ENCODE data around the gene CDH23. TPM values are rescaled to one million over a fixed set of nuclear protein-coding genes. Genes with fewer than 3 reads are reported as not detected.
A peak's percentile ranks its signal among the peaks of the same experiment; 100 is the strongest.

CDH23 gene
- total RNA-seq, 2 experiments from 2014 or later = 4.6 to 5.2 TPM

- peak overlapping the region; percentile 74 to 75 for H3K27ac ChIP-seq (ENCODE audit: low read depth in 1 of 2, low read length in 2 of 2)
- H3K36me3 Mint-ChIP-seq (ENCODE audit: low read depth) = peaks cover 55% of the 10 kb centered on the region
Observed at GRCh38 chr10:71749396-71749795, 352.7 kb downstream of the CDH23 start.

GRCh38 chr10:71750124-71750841 is 353.6 kb downstream of the CDH23 start:
- DNase-seq (peak in 2 of 14 experiments; percentile 28 to 49), ATAC-seq (ENCODE audit: poor library complexity) (no peak)
- Mint-ChIP-seq H3K4me3 (peak overlapping the region; percentile 61), H3K27me3 (no peaks in the 10 kb centered on the region), H3K9me3 (no peaks in the 10 kb centered on the region), H3K36me3 (ENCODE audit: low read depth) (peaks cover 63% of the 10 kb centered on the region), H3K27ac (peak overlapping the region; percentile 96), H3K4me1 (ENCODE audit: low read depth) (peaks cover 97% of the 10 kb centered on the region)
- H3K27me3 ChIP-seq (ENCODE audit: control insufficient read depth in 1 of 2, insufficient read depth in 2 of 2, low read length in 2 of 2) = no peaks in the 10 kb centered on the region
- H3K27ac ChIP-seq (ENCODE audit: low read depth in 1 of 2, low read length in 2 of 2) = peak overlapping the region; percentile 74 to 75
- ChIA-PET POLR2A (interaction anchor here (3.1 to 19.3 kb wide), 3 partner anchors 10 to 18 kb away, joined by 17 to 416 read pairs (median 252); partner anchors contain the start of gene VSIR), CTCF (no interaction called here)
- no peak overlapping the region for H3K4me3 ChIP-seq (ENCODE audit: low read length)
- H3K4me1 ChIP-seq (ENCODE audit: insufficient read depth, low read length) = peaks cover 100% of the 10 kb centered on the region
- no peaks in the 10 kb centered on the region for H3K9me3 ChIP-seq (ENCODE audit: control insufficient read depth in 1 of 2, insufficient read depth in 1 of 2, low read length in 2 of 2)
- peaks cover 57% of the 10 kb centered on the region for H3K36me3 ChIP-seq (ENCODE audit: insufficient read depth, low read length)
- intact Hi-C loops (cut with DNase I, micrococcal nuclease) = no loop called here
- TF ChIP-seq CTCF (IDR thresholded peaks at IDR 0.05) = no peak

More at GRCh38 chr10:71749396-71749795, 352.7 kb downstream of the CDH23 start:
- ATAC-seq (ENCODE audit: poor library complexity) (no peak), DNase-seq (peak in 1 of 14 experiments; percentile 47)
- no peaks in the 10 kb centered on the region for H3K9me3 Mint-ChIP-seq
- no peaks in the 10 kb centered on the region for H3K9me3 ChIP-seq (ENCODE audit: control insufficient read depth in 1 of 2, insufficient read depth in 1 of 2, low read length in 2 of 2)
- peaks cover 48% of the 10 kb centered on the region for H3K36me3 ChIP-seq (ENCODE audit: insufficient read depth, low read length)
- ChIA-PET CTCF (interaction anchor here (0.9 to 4.8 kb wide), 7 partner anchors 13 to 41 kb away, joined by 3 to 27 read pairs (median 4); partner anchors contain the start of gene VSIR), POLR2A (interaction anchor here (0.7 to 19.3 kb wide), 16 partner anchors 8 to 373 kb away, joined by 3 to 416 read pairs (median 6); partner anchors contain the start of genes PSAP and VSIR)
- no peaks in the 10 kb centered on the region for H3K27me3 Mint-ChIP-seq
- H3K27me3 ChIP-seq (ENCODE audit: control insufficient read depth in 1 of 2, insufficient read depth in 2 of 2, low read length in 2 of 2) = no peaks in the 10 kb centered on the region
- peak overlapping the region; percentile 75 for H3K4me3 Mint-ChIP-seq
- peaks cover 97% of the 10 kb centered on the region for H3K4me1 Mint-ChIP-seq (ENCODE audit: low read depth)
- intact Hi-C loops (cut with DNase I, micrococcal nuclease) = loop anchor here (2.0 kb wide), 1 partner anchor 23 kb away; the partner anchor contains the start of gene VSIR (in 2 of the 2)
- H3K4me1 ChIP-seq (ENCODE audit: insufficient read depth, low read length) = peaks cover 100% of the 10 kb centered on the region
- TF ChIP-seq CTCF (IDR thresholded peaks at IDR 0.05) = no peak
- H3K27ac Mint-ChIP-seq = peak overlapping the region; percentile 96
- H3K4me3 ChIP-seq (ENCODE audit: low read length) = no peak overlapping the region

- Histone ChIP-seq H3K27ac (ENCODE audit: low read depth in 1 of 2, low read length in 2 of 2) (peak overlapping the region; percentile 74 to 75), H3K36me3 (ENCODE audit: insufficient read depth, low read length) (peaks cover 58% of the 10 kb centered on the region), H3K9me3 (ENCODE audit: control insufficient read depth in 1 of 2, insufficient read depth in 1 of 2, low read length in 2 of 2) (no peaks in the 10 kb centered on the region), H3K4me1 (ENCODE audit: insufficient read depth, low read length) (peaks cover 100% of the 10 kb centered on the region), H3K4me3 (ENCODE audit: low read length) (no peak overlapping the region), H3K27me3 (ENCODE audit: control insufficient read depth in 1 of 2, insufficient read depth in 2 of 2, low read length in 2 of 2) (no peaks in the 10 kb centered on the region)
- Mint-ChIP-seq H3K36me3 (ENCODE audit: low read depth) (peaks cover 64% of the 10 kb centered on the region), H3K4me1 (ENCODE audit: low read depth) (peaks cover 97% of the 10 kb centered on the region), H3K4me3 (peak overlapping the region; percentile 17), H3K9me3 (no peaks in the 10 kb centered on the region), H3K27me3 (no peaks in the 10 kb centered on the region), H3K27ac (peak overlapping the region; percentile 96)
- no peak for TF ChIP-seq CTCF (IDR thresholded peaks at IDR 0.05)
- CTCF ChIA-PET = no interaction called here
- intact Hi-C loops (cut with DNase I, micrococcal nuclease) = no loop called here
- DNase-seq = no peak
- ATAC-seq (ENCODE audit: poor library complexity) = no peak
- POLR2A ChIA-PET = interaction anchor here (3.1 to 19.3 kb wide), 3 partner anchors 10 to 19 kb away, joined by 17 to 416 read pairs (median 252); partner anchors contain the start of gene VSIR
Observed at GRCh38 chr10:71750986-71751385, 354.3 kb downstream of the CDH23 start.
